Central memory CD8-positive, alpha-beta T cell (primary cell): ENCODE measurements around the gene LAIR2.
A peak's percentile ranks its signal among the peaks of the same experiment; 100 is the strongest.
"Not testable (repeated sequence)": the region's sequence is repeated elsewhere in the genome, so short reads cannot be mapped to it uniquely, and the experiment has no call there.

Experiments
- ATAC-seq: fragments of 150-1000 bp; cut with Tn5 transposase; replicated peaks from 2 replicates; pipeline ENCODE4 v1.10.0; 2022; ENCODE audit warnings: mild to moderate bottlenecking, moderate FRiP score, moderate number of reproducible peaks; ENCODE audit not compliant: poor library complexity, severe bottlenecking; ENCODE audit errors: extremely low read depth
- DNase-seq, 2 donors: peaks; one replicate each; pipeline ENCODE4 v3.0.0; 2021; ENCODE audit warnings: low spot score in 2 of 2
- H3K27ac Mint-ChIP-seq: one replicate; pipeline ENCODE4 v1.8.0; 2022; ENCODE audit warnings: low read depth, mild to moderate bottlenecking, moderate library complexity, mixed read lengths
- H3K27me3 Mint-ChIP-seq: one replicate; pipeline ENCODE4 v1.8.0; 2022; ENCODE audit warnings: mixed read lengths
- H3K36me3 Mint-ChIP-seq: one replicate; pipeline ENCODE4 v1.8.0; 2022; ENCODE audit warnings: mild to moderate bottlenecking, moderate library complexity, mixed read lengths; ENCODE audit not compliant: insufficient read depth
- H3K4me1 Mint-ChIP-seq: one replicate; pipeline ENCODE4 v1.8.0; 2022; ENCODE audit warnings: mixed read lengths
- H3K4me3 Mint-ChIP-seq: one replicate; pipeline ENCODE4 v1.8.0; 2022; ENCODE audit warnings: mild to moderate bottlenecking, moderate library complexity, mixed read lengths
- H3K9me3 Mint-ChIP-seq: one replicate; pipeline ENCODE4 v1.8.0; 2022; ENCODE audit warnings: mixed read lengths

The LAIR2 gene

GRCh38 chr19:54489766-54490165 lies 12.9 kb upstream of the LAIR2 start:
- DNase-seq (no peak), ATAC-seq (no peak)
- Mint-ChIP-seq H3K27me3 (peaks cover 9% of the 10 kb centered on the region), H3K9me3 (no peaks in the 10 kb centered on the region), H3K36me3 (no peaks in the 10 kb centered on the region), H3K27ac (no peak overlapping the region), H3K4me1 (peaks cover 6% of the 10 kb centered on the region), H3K4me3 (no peak overlapping the region)

- H3K27me3 Mint-ChIP-seq: peaks cover 12% of the 10 kb centered on the region
- no peak overlapping the region for H3K27ac Mint-ChIP-seq
- H3K4me3 Mint-ChIP-seq: no peak overlapping the region
- no peaks in the 10 kb centered on the region for H3K36me3 Mint-ChIP-seq
- DNase-seq (no peak), ATAC-seq (no peak)
- no peaks in the 10 kb centered on the region for H3K9me3 Mint-ChIP-seq
- peaks cover 15% of the 10 kb centered on the region for H3K4me1 Mint-ChIP-seq
Measured at GRCh38 chr19:54492568-54492967, 10.1 kb upstream of the LAIR2 start.

DNA sequence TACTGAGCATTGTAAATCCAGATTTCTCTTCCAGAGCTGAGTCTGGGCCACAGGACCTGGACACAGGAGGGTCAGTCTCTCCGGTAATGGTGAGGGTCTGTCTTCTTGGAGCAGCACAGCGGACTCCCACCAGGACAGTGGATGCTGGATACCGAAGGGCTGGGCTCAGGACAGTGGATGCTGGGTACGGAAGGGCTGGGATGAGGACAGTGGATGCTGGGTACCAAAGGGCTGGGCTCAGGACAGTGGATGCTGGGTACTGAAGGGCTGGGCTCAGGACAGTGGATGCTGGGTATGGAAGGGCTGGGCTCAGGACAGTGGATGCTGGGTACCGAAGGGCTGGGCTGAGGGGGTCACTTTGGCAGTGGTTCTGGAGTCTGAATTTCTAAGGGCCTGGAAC lies 9.6 kb upstream of the LAIR2 start:
- Mint-ChIP-seq H3K4me1 (peaks cover 20% of the 10 kb centered on the region), H3K27me3 (peaks cover 12% of the 10 kb centered on the region)
- not testable (repeated sequence) for DNase-seq, H3K36me3 Mint-ChIP-seq, ATAC-seq, H3K27ac Mint-ChIP-seq, H3K9me3 Mint-ChIP-seq, H3K4me3 Mint-ChIP-seq

DNA sequence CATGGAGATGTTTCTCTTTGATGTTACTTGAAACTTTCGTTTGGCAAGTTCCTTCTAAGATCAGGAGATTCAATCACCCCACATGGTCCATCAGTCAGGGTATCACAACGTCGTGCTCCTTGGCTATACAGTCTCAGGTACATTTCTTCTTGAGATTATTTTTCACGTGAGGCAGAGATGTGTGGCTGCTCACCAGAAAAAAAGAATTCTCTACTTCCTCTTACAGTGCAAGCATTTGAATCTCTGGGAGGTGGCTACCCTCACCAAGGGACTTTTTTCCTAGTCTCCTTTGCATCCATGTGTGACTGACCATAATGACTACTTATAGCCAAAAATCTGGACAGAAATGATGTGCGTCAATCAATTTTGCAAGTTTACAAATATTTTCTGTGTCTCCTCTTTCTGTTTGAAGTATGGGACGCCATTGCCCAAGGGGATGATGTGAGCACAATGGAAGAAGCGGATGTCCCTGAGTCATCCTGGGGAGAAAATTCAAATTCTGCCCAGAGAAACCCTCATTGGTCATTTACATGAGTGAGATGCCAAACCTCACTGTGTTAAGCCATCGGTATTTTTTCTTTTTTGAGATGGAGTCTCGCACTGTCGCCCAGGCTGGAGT lies 8.6 kb upstream of the LAIR2 start:
- Mint-ChIP-seq H3K4me1 (peaks cover 23% of the 10 kb centered on the region), H3K27me3 (peaks cover 14% of the 10 kb centered on the region), H3K4me3 (no peak overlapping the region), H3K9me3 (no peaks in the 10 kb centered on the region), H3K36me3 (no peaks in the 10 kb centered on the region), H3K27ac (no peak overlapping the region)
- ATAC-seq (no peak), DNase-seq (no peak)

DNA sequence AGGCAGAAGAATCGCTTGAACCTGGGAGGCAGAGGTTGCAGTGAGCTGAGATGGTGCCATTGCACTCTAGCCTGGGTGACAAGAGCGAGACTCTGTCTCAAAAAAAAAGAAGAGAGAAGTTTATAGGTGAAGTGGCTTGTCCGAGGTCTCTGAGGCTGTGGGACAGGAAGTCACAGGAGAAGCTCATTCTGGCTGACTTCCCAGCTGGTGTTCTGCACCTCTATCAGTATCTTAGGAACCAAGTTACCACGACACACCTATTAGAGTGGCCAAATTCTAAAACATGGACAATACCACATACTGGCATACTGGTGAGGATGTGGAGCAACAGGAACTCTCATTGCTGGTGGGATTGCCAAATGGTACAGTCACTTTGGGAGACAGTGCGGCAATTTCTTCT lies 7.3 kb upstream of the LAIR2 start:
- H3K9me3 Mint-ChIP-seq, DNase-seq, H3K36me3 Mint-ChIP-seq, H3K27ac Mint-ChIP-seq, H3K4me3 Mint-ChIP-seq: not testable (repeated sequence)
- Mint-ChIP-seq H3K27me3 (peaks cover 20% of the 10 kb centered on the region), H3K4me1 (peaks cover 23% of the 10 kb centered on the region)
- ATAC-seq: peak; percentile 31

DNA sequence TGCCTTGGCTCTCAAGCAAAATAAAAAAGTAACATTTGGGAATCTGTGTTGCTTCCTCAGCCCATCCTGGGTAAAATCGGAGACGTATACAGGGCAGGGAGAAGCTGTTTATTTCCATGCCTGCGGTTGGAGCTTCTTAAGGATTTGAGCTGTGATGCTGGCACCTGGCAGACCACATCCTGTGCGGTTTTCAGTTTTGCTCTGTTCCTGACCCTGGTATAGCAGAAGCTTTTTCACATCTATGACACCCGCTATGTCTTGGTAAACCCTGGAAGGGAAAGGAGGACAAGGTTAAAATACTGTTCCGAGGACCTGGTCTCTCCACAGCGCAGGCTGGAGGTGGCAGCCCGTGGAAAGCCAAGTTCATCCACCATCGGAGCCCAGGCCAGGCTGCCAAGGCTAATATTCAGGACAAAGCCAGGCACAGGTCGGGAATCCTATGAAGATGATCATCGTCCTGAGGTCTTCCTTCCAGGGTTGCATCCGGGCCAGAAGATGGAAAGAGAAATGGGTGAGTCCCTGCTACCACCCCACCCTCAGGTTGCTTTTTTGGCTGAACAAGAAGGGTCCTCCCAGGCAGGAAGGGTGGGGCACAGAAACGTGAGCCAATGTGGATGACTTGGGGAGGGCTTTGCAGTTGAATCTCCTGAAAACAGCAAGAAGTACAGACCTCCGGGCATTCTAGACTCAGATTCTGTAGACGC lies 4.7 kb upstream of the LAIR2 start:
- Mint-ChIP-seq H3K4me3 (peak overlapping the region; percentile 50), H3K27me3 (peaks cover 20% of the 10 kb centered on the region), H3K4me1 (peaks cover 30% of the 10 kb centered on the region)
- not testable (repeated sequence) for H3K9me3 Mint-ChIP-seq, H3K27ac Mint-ChIP-seq, H3K36me3 Mint-ChIP-seq, DNase-seq
- ATAC-seq: peak; percentile 85

DNA sequence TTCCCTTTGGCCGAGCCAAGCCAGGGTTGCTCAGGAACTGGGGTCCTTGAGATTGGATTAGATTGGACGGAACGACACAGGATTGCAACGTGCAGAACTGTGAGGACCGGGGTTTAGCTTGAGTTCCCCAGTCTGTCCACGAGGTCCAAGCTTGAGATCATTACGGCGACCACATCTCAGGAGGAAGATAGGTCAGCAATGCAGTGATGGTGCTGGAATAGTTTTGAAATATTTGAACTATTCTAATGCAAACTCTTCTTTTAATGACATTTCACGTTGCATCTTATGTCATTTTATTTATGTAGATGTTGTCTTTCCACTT lies 4.2 kb upstream of the LAIR2 start:
- H3K36me3 Mint-ChIP-seq, ATAC-seq, DNase-seq, H3K27ac Mint-ChIP-seq, H3K9me3 Mint-ChIP-seq: not testable (repeated sequence)
- H3K4me1 Mint-ChIP-seq: peaks cover 35% of the 10 kb centered on the region
- H3K4me3 Mint-ChIP-seq: peak overlapping the region; percentile 50
- H3K27me3 Mint-ChIP-seq: peaks cover 20% of the 10 kb centered on the region

DNA sequence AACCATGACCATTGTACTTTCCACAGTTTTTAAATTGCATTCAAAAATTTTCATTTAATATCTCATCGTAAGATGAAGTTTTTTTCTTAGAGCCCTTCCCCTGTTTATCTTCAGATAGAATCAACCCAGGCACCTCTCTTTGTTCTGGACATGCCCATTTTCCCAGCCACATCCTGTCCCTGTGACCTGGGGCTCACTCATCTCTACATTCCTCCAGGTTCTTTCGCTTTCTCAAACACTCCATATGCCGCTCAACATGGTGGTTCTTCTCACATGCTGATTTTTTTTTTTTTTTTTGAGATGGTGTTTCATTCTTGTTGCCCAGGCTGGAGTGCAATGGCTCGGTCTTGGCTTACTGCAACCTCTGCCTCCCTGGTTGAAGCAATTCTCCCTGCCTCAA lies 2.9 kb downstream of the LAIR2 start:
- Mint-ChIP-seq H3K4me1 (peaks cover 46% of the 10 kb centered on the region), H3K4me3 (peak overlapping the region; percentile 37)
- ATAC-seq, H3K27ac Mint-ChIP-seq, H3K9me3 Mint-ChIP-seq, DNase-seq, H3K36me3 Mint-ChIP-seq, H3K27me3 Mint-ChIP-seq: not testable (repeated sequence)

DNA sequence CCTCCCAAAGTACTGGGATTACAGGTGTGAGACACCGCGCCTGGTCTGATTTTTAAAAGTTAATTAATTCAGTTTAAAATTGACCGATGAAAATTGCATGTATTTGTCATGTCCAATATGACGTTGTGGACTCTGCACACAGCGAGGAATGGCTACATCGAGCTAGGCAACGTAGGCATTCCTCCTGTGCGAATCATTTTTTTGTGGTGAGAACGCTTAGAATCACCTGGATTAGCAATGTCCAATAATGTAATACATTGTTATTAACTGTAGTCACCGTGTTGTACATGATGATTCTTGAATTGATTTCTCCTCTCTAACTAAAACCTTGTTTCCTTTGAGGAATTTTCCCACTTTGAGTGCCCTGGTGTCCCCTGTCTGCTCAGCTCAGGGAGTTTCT lies 3.4 kb downstream of the LAIR2 start:
- peaks cover 46% of the 10 kb centered on the region for H3K4me1 Mint-ChIP-seq

DNA sequence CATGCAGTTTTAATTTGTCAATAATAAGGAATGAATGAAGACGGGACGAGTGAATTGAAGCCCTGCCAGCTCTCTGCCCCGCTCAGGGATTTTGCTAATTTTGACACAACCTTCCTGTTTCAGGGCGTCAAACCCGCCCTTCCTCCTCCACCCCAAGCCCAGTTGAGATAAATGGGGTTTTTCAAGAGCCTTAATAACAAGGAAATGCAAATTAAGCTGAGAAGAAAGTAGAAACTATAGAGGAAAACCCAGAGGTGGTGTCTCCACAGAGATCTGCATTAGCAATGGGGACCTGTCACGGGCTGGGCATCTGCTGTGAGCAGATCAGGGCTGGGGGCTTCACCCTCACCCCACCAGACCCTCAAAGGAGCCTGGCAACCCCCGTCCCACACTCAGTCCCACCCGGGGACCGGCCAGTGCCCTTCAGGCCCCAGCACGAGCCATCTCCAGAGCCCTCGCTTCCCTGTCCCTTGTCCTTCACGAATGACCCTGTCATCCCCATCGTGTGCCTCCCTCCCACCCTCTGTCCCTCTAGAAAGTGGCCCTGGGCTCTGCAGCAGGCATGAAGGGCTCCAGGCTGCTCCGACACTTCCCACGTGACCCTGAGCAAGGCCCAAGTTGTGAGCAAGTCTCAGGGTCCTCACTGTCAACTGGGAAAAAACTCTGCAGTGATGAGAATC lies 4.5 kb downstream of the LAIR2 start:
- Mint-ChIP-seq H3K4me1 (peaks cover 46% of the 10 kb centered on the region), H3K4me3 (peak overlapping the region; percentile 60), H3K27ac (peak overlapping the region; percentile 51)
- not testable (repeated sequence) for H3K27me3 Mint-ChIP-seq, H3K36me3 Mint-ChIP-seq, H3K9me3 Mint-ChIP-seq, DNase-seq
- peak; percentile 79 for ATAC-seq

More for the DNA sequence above, 3.4 kb downstream of the LAIR2 start:
- H3K4me3 Mint-ChIP-seq: peak overlapping the region; percentile 60
- H3K27me3 Mint-ChIP-seq: peaks cover 10% of the 10 kb centered on the region
- no peak for ATAC-seq
- peaks cover 4% of the 10 kb centered on the region for H3K36me3 Mint-ChIP-seq
- H3K9me3 Mint-ChIP-seq: no peaks in the 10 kb centered on the region
- DNase-seq: no peak
- peak overlapping the region; percentile 51 for H3K27ac Mint-ChIP-seq

DNA sequence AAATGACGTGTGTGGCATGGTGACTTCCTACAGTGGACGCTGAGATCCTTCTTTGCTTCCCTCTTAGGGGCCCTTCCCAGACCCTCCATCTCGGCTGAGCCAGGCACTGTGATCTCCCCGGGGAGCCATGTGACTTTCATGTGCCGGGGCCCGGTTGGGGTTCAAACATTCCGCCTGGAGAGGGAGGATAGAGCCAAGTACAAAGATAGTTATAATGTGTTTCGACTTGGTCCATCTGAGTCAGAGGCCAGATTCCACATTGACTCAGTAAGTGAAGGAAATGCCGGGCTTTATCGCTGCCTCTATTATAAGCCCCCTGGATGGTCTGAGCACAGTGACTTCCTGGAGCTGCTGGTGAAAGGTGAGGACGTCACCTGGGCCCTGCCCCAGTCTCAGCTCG lies 5.2 kb downstream of the LAIR2 start:
- Mint-ChIP-seq H3K36me3 (peaks cover 4% of the 10 kb centered on the region), H3K27ac (peak overlapping the region; percentile 51), H3K27me3 (peaks cover 13% of the 10 kb centered on the region), H3K9me3 (no peaks in the 10 kb centered on the region), H3K4me1 (peaks cover 39% of the 10 kb centered on the region), H3K4me3 (peak overlapping the region; percentile 60)
- ATAC-seq: no peak
- no peak for DNase-seq

GRCh38 chr19:54508487-54508886 lies 5.9 kb downstream of the LAIR2 start:
- H3K4me3 Mint-ChIP-seq, H3K9me3 Mint-ChIP-seq, DNase-seq, H3K36me3 Mint-ChIP-seq, ATAC-seq, H3K27ac Mint-ChIP-seq: not testable (repeated sequence)
- H3K4me1 Mint-ChIP-seq: peaks cover 34% of the 10 kb centered on the region
- H3K27me3 Mint-ChIP-seq: peaks cover 19% of the 10 kb centered on the region
